GM23338 (cell line): Measurements from ENCODE around the gene SEL1L2. TPM values are rescaled to one million over a fixed set of nuclear protein-coding genes. Genes with fewer than 3 reads are reported as not detected.
A peak's percentile ranks its signal among the peaks of the same experiment; 100 is the strongest.

Experiments
- ATAC-seq: fragments of 200-7000 bp; cut with Tn5 transposase; 3 replicates; pipeline ENCODE4 v1.9.1; 2020
- DNase-seq: peaks from one replicate; pipeline ENCODE4 v3.0.0-alpha.2; 2015; ENCODE audit warnings: low spot score
- H2AFZ ChIP-seq: fragments of 200-600 bp; sonication (generic); 2 replicates; pipeline ENCODE4 v1.8.0; 2016; ENCODE audit warnings: antibody characterized with exemption, mild to moderate bottlenecking, moderate library complexity
- H3F3A ChIP-seq: fragments of 200-600 bp; sonication (generic); replicated peaks from 2 replicates; pipeline ENCODE4 v1.8.0; 2017; ENCODE audit warnings: antibody characterized with exemption, mixed run types, low read depth
- H3K27ac ChIP-seq: fragments of 200-600 bp; sonication (generic); 2 replicates; pipeline ENCODE4 v1.6.1; 2016; ENCODE audit warnings: low read depth
- H3K27me3 ChIP-seq: fragments of 200-600 bp; sonication (generic); 2 replicates; pipeline ENCODE4 v1.8.0; 2016; ENCODE audit warnings: mild to moderate bottlenecking, mixed run types, moderate library complexity; ENCODE audit not compliant: insufficient read depth
- H3K36me3 ChIP-seq: fragments of 200-600 bp; sonication (generic); 2 replicates; pipeline ENCODE4 v1.8.0; 2016; ENCODE audit warnings: mild to moderate bottlenecking; ENCODE audit not compliant: insufficient read depth
- H3K4me1 ChIP-seq: fragments of 200-600 bp; sonication (generic); 2 replicates; pipeline ENCODE4 v1.8.0; 2016; ENCODE audit warnings: mild to moderate bottlenecking, moderate library complexity; ENCODE audit not compliant: insufficient read depth
- H3K4me2 ChIP-seq: fragments of 200-600 bp; sonication (generic); 2 replicates; pipeline ENCODE4 v1.7.1; 2017; ENCODE audit warnings: mixed run types
- H3K4me3 ChIP-seq: fragments of 200-600 bp; sonication (generic); 2 replicates; pipeline ENCODE4 v1.6.1; 2016; ENCODE audit warnings: mixed run types
- H3K79me2 ChIP-seq: fragments of 200-600 bp; sonication (generic); replicated peaks from 2 replicates; pipeline ENCODE4 v1.8.0; 2017; ENCODE audit warnings: mild to moderate bottlenecking; ENCODE audit not compliant: insufficient read depth
- H3K9me2 ChIP-seq: fragments of 200-600 bp; sonication (generic); 2 replicates; pipeline ENCODE4 v1.8.0; 2017; ENCODE audit not compliant: insufficient read depth
- H4K20me1 ChIP-seq: fragments of 200-600 bp; sonication (generic); replicated peaks from 2 replicates; pipeline ENCODE4 v1.8.0; 2017; ENCODE audit warnings: mild to moderate bottlenecking; ENCODE audit not compliant: insufficient read depth
- H3K27ac Mint-ChIP-seq: 2 replicates; pipeline ENCODE4 v1.8.0; 2020; ENCODE audit warnings: inconsistent platforms, mild to moderate bottlenecking, moderate library complexity, mixed read lengths
- H3K27me3 Mint-ChIP-seq: 3 replicates; pipeline ENCODE4 v1.8.0; 2022; ENCODE audit warnings: low read depth, mild to moderate bottlenecking, moderate library complexity, mixed read lengths, inconsistent platforms; ENCODE audit not compliant: insufficient read depth, poor library complexity
- H3K36me3 Mint-ChIP-seq: 3 replicates; pipeline ENCODE4 v1.8.0; 2021; ENCODE audit warnings: low read depth, mild to moderate bottlenecking, inconsistent platforms, moderate library complexity, mixed read lengths
- H3K4me1 Mint-ChIP-seq: 3 replicates; pipeline ENCODE4 v1.8.0; 2020; ENCODE audit warnings: mild to moderate bottlenecking, inconsistent platforms, mixed read lengths
- H3K4me3 Mint-ChIP-seq: 3 replicates; pipeline ENCODE4 v1.8.0; 2021; ENCODE audit warnings: moderate library complexity, mild to moderate bottlenecking, inconsistent platforms, mixed read lengths
- H3K9me3 Mint-ChIP-seq: 3 replicates; pipeline ENCODE4 v1.8.0; 2020; ENCODE audit warnings: moderate library complexity, mild to moderate bottlenecking, inconsistent platforms, mixed read lengths
- CREB1 ChIP-seq: fragments of 250-450 bp; sonication (Bioruptor Pico); IDR thresholded peaks from 2 replicates; pipeline ENCODE4 v1.5.0; 2020; ENCODE audit warnings: low read depth, mild to moderate bottlenecking, moderate library complexity
- CTCF ChIP-seq, 2 experiments: fragments of 200-600 bp in 1 of 2; sonication (generic) in 1 of 2; conservative IDR thresholded peaks; 2 replicates each; pipeline versions ENCODE4 v1.5.1 to v1.6.1; 2016 to 2017; ENCODE audit warnings: antibody characterized with exemption in 2 of 2, low read depth in 2 of 2, mild to moderate bottlenecking in 2 of 2, moderate library complexity in 1 of 2
- ETS1 ChIP-seq: IDR thresholded peaks from 2 replicates; pipeline ENCODE4 v1.6.1; 2016; ENCODE audit warnings: antibody characterized with exemption
- EZH2phosphoT487 ChIP-seq: fragments of 200-600 bp; sonication (generic); IDR thresholded peaks from one replicate; pipeline ENCODE4 v1.8.1; 2018; ENCODE audit warnings: antibody characterized with exemption; ENCODE audit not compliant: unreplicated experiment
- NANOG ChIP-seq: IDR thresholded peaks from 2 replicates; pipeline ENCODE4 v1.6.1; 2016; ENCODE audit warnings: antibody characterized with exemption, borderline replicate concordance
- POLR2AphosphoS5 ChIP-seq: IDR thresholded peaks from 2 replicates; pipeline ENCODE4 v1.6.1; 2016; ENCODE audit warnings: antibody characterized with exemption, low read depth
- STAT1 ChIP-seq: IDR thresholded peaks from one replicate; pipeline ENCODE4 v1.6.1; 2016; ENCODE audit warnings: antibody characterized with exemption; ENCODE audit not compliant: unreplicated experiment
- ZNF114 ChIP-seq: fragments of 250-450 bp; sonication (Bioruptor Pico); IDR thresholded peaks from 2 replicates; pipeline ENCODE4 v1.5.0; 2020; ENCODE audit warnings: mild to moderate bottlenecking, moderate library complexity
- ZNF331 ChIP-seq: fragments of 250-450 bp; sonication (Bioruptor Pico); IDR thresholded peaks from 2 replicates; pipeline ENCODE4 v1.5.0; 2020; ENCODE audit warnings: low read depth, mild to moderate bottlenecking, moderate library complexity
- ZNF462 ChIP-seq: fragments of 250-450 bp; sonication (Bioruptor Pico); IDR thresholded peaks from 2 replicates; pipeline ENCODE4 v1.5.0; 2020; ENCODE audit warnings: mild to moderate bottlenecking, moderate library complexity
- polyA plus RNA-seq: library from polyadenylated mRNA; unstranded; fragments of >200 nt; fragmentation: Nextera tagmentation; extraction: Ambion mirVana; gene quantifications from 2 replicates; pipeline ENCODE4 v1.2.1, GENCODE V29; 2016
- total RNA-seq: library from RNA; depleted of rRNA; stranded (reverse); fragments of >200 nt; shearing (Covaris generic); gene quantifications from 2 replicates; pipeline ENCODE4 v1.2.3, GENCODE V29; 2014

The SEL1L2 gene
- total and polyA plus RNA-seq, 2 experiments from 2014 or later: not detected

- Histone ChIP-seq H3K27me3 (no peaks in the 10 kb centered on the region), H3K4me1 (no peaks in the 10 kb centered on the region), H3K79me2 (no peaks in the 10 kb centered on the region), H4K20me1 (no peaks in the 10 kb centered on the region), H2AFZ (peak overlapping the region; percentile 56; the same call in 1 of the 2 replicates), H3K9me2 (peaks cover 8% of the 10 kb centered on the region; the same call in 1 of the 2 replicates), H3K27ac (no peak overlapping the region), H3K4me2 (no peak overlapping the region), H3K36me3 (no peaks in the 10 kb centered on the region), H3K4me3 (no peak overlapping the region), H3F3A (no peaks in the 10 kb centered on the region)
- Mint-ChIP-seq H3K4me3 (no peak overlapping the region), H3K27me3 (no peaks in the 10 kb centered on the region), H3K9me3 (peaks cover 4% of the 10 kb centered on the region), H3K36me3 (no peaks in the 10 kb centered on the region), H3K4me1 (no peaks in the 10 kb centered on the region), H3K27ac (no peak overlapping the region)
- ATAC-seq (peak; percentile 71), DNase-seq (peak; percentile 79)
- peak; percentile 76 to 79 for TF ChIP-seq CTCF (conservative IDR thresholded peaks at IDR 0.05; ENCODE audit: low read depth in 2 of 2)
- TF ChIP-seq STAT1: no peak
Observed at GRCh38 chr20:13953227-13953626, 37.2 kb downstream of the SEL1L2 start.

- H3K9me2 ChIP-seq: 0 out of 2 replicates have a peak, but pooled peaks cover 5% of the 10 kb centered on the region
- no peaks in the 10 kb centered on the region for H3F3A ChIP-seq
- H3K79me2 ChIP-seq: no peaks in the 10 kb centered on the region
- Mint-ChIP-seq H3K36me3 (no peaks in the 10 kb centered on the region), H3K27me3 (no peaks in the 10 kb centered on the region), H3K4me1 (no peaks in the 10 kb centered on the region), H3K27ac (no peak overlapping the region), H3K9me3 (peaks cover 4% of the 10 kb centered on the region; the same call in 2 of the 3 replicates), H3K4me3 (no peak overlapping the region)
- DNase-seq (no peak), ATAC-seq (no peak)
- H3K4me2 ChIP-seq: no peak overlapping the region
- no peak overlapping the region for H3K27ac ChIP-seq
- no peaks in the 10 kb centered on the region for H4K20me1 ChIP-seq
- H3K36me3 ChIP-seq: no peaks in the 10 kb centered on the region
- no peak overlapping the region for H3K4me3 ChIP-seq
- TF ChIP-seq ZNF462 (no peak), ZNF331 (no peak), CREB1 (CRISPR knock-in tag) (no peak), ZNF114 (CRISPR knock-in tag) (no peak), CTCF (conservative IDR thresholded peaks at IDR 0.05; ENCODE audit: low read depth in 2 of 2) (no peak), POLR2AphosphoS5 (no peak), NANOG (no peak), STAT1 (no peak), EZH2phosphoT487 (no peak), ETS1 (no peak)
- H3K4me1 ChIP-seq: no peaks in the 10 kb centered on the region
- no peaks in the 10 kb centered on the region for H3K27me3 ChIP-seq
- no peak overlapping the region for H2AFZ ChIP-seq
Observed at GRCh38 chr20:13947719-13948118, 42.7 kb downstream of the SEL1L2 start.
